Activated naive CD4-positive, alpha-beta T cell treated with anti-CD3 and anti-CD28 coated beads, Interleukin-2, amount 50 U/mL, for 72 hours (primary cell): ENCODE data around the gene ZKSCAN4. TPM values are rescaled to one million over a fixed set of nuclear protein-coding genes. Genes with fewer than 3 reads are reported as not detected.

Experiments
- ATAC-seq, 2 donors: fragments of 150-1000 bp; cut with Tn5 transposase; 2 replicates each; pipeline ENCODE4 v1.10.0; 2021; ENCODE audit warnings: mild to moderate bottlenecking in 2 of 2, moderate library complexity in 2 of 2
- DNase-seq, 2 donors: peaks; one replicate each; pipeline ENCODE4 v3.0.0; 2021 to 2022; ENCODE audit warnings: low spot score in 2 of 2
- H3K27ac Mint-ChIP-seq, 2 donors: one replicate each; pipeline ENCODE4 v1.8.0; 2022; ENCODE audit warnings: mild to moderate bottlenecking in 2 of 2, mixed read lengths in 2 of 2
- H3K36me3 Mint-ChIP-seq, 2 donors: one replicate each; pipeline ENCODE4 v1.8.0; 2022; ENCODE audit warnings: mixed read lengths in 2 of 2
- H3K9me3 Mint-ChIP-seq, 2 donors: one replicate each; pipeline ENCODE4 v1.8.0; 2022; ENCODE audit warnings: mixed read lengths in 2 of 2
- total RNA-seq, 2 donors: library from RNA; stranded (reverse); gene quantifications; one replicate each; pipeline ENCODE4 v1.2.3, GENCODE V29; 2022

The ZKSCAN4 gene
- total RNA-seq, 2 donors from 2014 or later, result 2.4 to 5.1 TPM

DNA sequence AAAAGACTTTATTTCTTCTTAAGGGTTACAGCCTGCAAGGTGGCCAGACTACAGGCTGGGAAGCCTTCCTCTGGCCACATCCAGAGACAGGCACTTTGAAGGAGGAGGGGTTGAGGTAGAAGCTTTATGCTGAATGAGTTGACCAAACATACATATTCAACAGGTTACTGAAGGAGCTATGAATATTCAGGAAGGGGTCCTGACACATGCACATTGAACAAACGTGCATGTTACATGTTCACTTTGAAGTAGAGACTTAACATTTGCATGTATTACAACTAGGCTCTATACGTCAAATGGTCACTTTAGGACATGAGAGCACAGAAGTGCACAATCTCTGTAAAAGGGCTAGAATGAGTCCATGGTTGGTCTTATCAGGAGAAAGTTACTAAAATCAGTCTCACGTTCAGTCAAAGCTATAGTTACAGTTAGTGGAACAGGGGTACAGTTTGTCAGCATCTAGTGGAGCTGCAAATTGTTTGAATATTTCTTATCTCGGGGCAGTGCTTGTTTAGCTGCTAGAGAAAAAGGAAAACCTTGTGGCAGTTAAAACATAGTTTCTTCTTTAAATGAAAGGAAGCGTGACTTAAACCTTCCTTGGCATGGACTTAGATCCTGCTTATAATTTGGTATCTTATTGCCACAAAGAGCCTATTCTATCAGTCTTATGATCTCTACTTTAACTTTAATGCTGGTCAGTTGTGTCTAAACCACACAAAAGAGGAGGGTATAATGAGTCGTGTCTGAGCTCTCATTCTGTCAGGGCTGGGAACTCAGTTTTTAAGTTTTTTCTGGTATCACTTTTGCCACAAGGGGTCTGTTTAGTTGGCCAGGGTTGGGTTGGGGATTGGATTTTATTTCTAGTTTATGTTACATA lies 31.6 kb downstream of the ZKSCAN4 start:
- ATAC-seq, result no peak
- Mint-ChIP-seq H3K36me3 (peaks cover 8 to 13% of the 10 kb centered on the region in 2 donors), H3K27ac (no peak overlapping the region), H3K9me3 (peaks cover 0 to 6% of the 10 kb centered on the region in 2 donors)
- DNase-seq, result no peak

- peaks cover 0 to 6% of the 10 kb centered on the region in 2 donors for H3K9me3 Mint-ChIP-seq
Measured at GRCh38 chr6:28218312-28219248, 33.5 kb downstream of the ZKSCAN4 start.

DNA sequence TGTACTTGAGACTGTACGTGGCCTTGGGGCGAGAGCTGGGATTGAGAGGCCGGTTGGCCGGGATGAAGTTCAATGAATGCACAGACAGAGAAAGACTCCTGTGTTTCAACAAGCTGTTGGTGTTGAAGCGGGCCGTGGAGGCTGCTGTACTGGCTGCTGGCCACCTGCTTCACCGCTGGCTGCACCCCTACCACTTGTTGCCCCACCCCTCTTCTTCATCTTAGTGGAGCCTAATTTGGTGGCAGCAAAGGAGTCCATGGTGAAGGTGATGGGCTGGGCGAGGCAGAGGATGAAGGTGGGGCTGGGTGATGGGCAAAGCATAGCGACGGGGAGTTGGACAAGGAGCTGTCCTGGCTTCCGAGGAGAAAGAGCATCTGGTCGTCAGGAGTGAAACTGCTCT lies 34.2 kb downstream of the ZKSCAN4 start:
- Mint-ChIP-seq H3K9me3 (peaks cover 0 to 2% of the 10 kb centered on the region in 2 donors), H3K27ac (no peak overlapping the region), H3K36me3 (peaks cover 3 to 6% of the 10 kb centered on the region in 2 donors)
- ATAC-seq (no peak), DNase-seq (no peak)

More at GRCh38 chr6:28218312-28219248, 33.5 kb downstream of the ZKSCAN4 start:
- DNase-seq (no peak), ATAC-seq (peak; percentile 62 to 93)
- peaks cover 8 to 11% of the 10 kb centered on the region in 2 donors for H3K36me3 Mint-ChIP-seq
- H3K27ac Mint-ChIP-seq, result no peak overlapping the region

GRCh38 chr6:28215425-28215824 lies 36.6 kb downstream of the ZKSCAN4 start:
- ATAC-seq (no peak), DNase-seq (no peak)
- Mint-ChIP-seq H3K9me3 (no peaks in the 10 kb centered on the region), H3K27ac (no peak overlapping the region), H3K36me3 (peaks cover 0 to 15% of the 10 kb centered on the region in 2 donors)

GRCh38 chr6:28213213-28213523 lies 38.9 kb downstream of the ZKSCAN4 start:
- H3K27ac Mint-ChIP-seq, result peak overlapping the region; percentile 59 to 85
- H3K9me3 Mint-ChIP-seq, result peaks cover 0 to 6% of the 10 kb centered on the region in 2 donors
- ATAC-seq, result no peak
- H3K36me3 Mint-ChIP-seq, result peaks cover 0 to 23% of the 10 kb centered on the region in 2 donors
- no peak for DNase-seq

DNA sequence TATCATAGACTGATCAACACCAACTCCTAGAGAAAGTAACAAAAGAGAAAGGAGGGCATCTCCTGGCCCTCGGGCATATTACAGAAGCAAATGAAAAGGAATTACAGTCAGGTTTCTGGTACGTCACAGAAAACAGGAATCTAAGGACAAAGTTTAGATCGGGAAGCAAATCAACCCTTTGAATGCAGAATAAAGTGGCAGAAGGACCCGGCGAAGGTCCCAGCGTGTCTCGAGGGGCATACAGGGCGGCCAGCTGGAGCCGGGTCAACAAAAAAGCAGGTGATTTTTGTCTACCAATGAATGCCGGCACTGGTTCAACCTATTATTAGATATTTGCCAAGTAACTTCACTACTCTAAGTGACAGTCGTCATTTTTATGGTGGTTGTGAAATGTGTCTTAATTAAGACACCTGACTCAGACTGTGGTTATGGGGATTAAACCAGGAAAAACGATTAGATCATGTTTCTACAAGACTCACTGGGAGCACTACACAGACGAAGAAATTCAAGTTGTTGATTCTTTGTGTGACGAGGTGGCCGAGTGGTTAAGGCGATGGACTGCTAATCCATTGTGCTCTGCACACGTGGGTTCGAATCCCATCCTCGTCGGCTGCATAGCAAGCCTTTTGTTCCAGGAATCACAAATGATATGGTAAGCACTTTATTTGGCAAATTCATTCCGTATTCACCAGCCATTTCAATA lies 39.4 kb downstream of the ZKSCAN4 start:
- ATAC-seq (peak; percentile 80 to 82), DNase-seq (peak; percentile 61 to 63)
- Mint-ChIP-seq H3K27ac (peak overlapping the region; percentile 59 to 63), H3K9me3 (peaks cover 0 to 6% of the 10 kb centered on the region in 2 donors), H3K36me3 (peaks cover 0 to 27% of the 10 kb centered on the region in 2 donors)

DNA sequence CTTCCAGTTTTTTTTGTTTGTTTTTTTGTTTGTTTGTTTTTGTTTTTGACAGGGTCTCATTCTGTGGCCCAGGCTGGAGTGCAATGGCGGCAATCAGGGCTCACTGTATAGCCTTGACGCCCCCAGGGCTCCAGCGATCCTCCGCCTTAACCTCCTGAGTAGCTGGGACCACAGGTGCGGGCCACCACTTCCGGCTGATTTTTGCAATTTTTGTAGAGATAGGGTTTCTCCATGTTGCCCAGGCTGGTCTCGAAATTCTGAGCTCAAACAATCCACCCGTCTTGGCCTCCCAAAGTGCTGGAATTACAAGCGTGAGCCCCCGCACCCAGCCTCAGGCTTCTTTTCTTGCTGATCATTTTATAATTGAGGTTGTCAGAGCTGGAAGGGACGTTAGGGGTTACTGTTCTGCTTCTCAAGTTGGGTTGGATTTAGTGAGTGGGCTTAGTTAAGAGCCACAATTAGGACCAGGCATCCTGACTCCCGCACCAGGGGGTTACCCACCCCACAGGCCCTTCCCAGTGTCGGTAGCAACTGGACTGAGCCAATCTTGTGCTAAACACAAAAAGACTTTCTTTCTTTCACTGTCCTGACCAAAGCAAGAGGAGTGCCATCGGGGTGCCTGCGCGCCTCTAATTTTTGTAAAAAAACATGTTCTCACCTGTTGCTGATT lies 40.1 kb downstream of the ZKSCAN4 start:
- ATAC-seq, result peak; percentile 23 to 27
- Mint-ChIP-seq H3K27ac (peak overlapping the region in 1 of 2 donors; percentile 59), H3K36me3 (peaks cover 7 to 32% of the 10 kb centered on the region in 2 donors), H3K9me3 (peaks cover 0 to 6% of the 10 kb centered on the region in 2 donors)
- DNase-seq, result no peak

DNA sequence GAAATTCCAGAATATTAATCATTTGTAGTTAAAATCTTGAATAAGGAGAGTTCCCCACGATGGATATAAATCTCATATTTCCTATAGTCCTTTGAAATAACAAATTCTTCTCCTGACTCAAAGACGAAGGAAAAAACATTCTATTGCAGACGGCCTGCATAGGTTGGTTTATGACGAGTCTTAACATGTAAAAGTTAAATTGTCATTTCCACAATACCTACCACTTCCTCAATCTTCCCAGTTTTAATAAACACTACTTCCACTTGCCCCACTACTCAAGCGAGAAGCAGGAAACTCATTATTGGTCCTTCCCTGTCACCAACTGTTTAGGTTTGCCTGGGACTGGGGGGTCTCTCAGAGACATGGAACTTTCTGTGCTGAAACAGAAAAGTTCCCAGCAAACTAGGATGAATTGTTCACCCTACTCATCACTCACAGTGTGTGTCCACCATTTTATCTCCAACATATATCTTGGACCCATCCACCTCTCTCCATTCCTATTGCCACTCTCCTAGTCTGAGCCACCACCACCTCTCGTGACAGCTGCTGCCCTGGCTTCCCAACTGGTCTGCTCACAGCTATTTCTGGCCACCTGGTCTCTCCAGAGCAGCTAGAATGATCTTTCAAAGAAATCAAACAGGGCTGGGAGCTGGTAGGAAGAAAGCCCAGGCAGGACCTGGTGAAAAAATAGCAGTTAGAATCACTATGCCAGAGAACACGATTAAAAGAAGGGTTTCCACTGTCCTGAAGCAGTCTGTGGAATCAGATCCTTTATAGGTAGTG lies 42.1 kb downstream of the ZKSCAN4 start:
- Mint-ChIP-seq H3K9me3 (peaks cover 6 to 7% of the 10 kb centered on the region in 2 donors), H3K36me3 (peaks cover 7 to 35% of the 10 kb centered on the region in 2 donors), H3K27ac (no peak overlapping the region)
- DNase-seq (no peak), ATAC-seq (no peak)

- ATAC-seq (peak in 1 of 2 donors; percentile 2), DNase-seq (no peak)
- Mint-ChIP-seq H3K27ac (no peak overlapping the region), H3K36me3 (peaks cover 7 to 38% of the 10 kb centered on the region in 2 donors), H3K9me3 (peaks cover 6 to 9% of the 10 kb centered on the region in 2 donors)
Measured at GRCh38 chr6:28208111-28208659, 43.9 kb downstream of the ZKSCAN4 start.

- Mint-ChIP-seq H3K27ac (no peak overlapping the region), H3K9me3 (peaks cover 6 to 9% of the 10 kb centered on the region in 2 donors), H3K36me3 (peaks cover 7 to 38% of the 10 kb centered on the region in 2 donors)
- DNase-seq (peak in 1 of 2 donors; percentile 42), ATAC-seq (peak; percentile 75 to 77)
Measured at GRCh38 chr6:28207510-28208110, 44.5 kb downstream of the ZKSCAN4 start.

GRCh38 chr6:28206928-28207509 lies 45.0 kb downstream of the ZKSCAN4 start:
- no peak for DNase-seq

DNA sequence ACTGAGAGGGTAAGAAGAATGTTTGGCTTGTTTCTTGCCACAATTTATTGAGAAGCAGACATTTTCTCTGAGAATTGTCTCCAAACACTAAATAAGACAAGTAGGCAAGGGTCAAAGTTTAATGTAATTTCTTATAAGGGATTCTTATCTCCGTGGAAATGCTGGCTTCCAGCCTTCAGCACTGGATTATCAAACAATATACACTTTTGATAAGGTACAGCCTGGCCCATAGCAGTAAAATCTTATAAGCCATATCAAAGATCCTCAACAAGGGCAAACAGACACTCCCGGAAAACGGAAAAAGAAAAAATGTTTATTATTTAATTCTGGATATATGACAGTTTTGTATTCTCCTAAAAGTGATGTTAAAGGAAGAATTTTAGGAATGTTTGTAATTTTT lies 45.5 kb downstream of the ZKSCAN4 start:
- no peak for ATAC-seq
- DNase-seq, result no peak
- Mint-ChIP-seq H3K36me3 (peaks cover 7 to 28% of the 10 kb centered on the region in 2 donors), H3K27ac (no peak overlapping the region), H3K9me3 (peaks cover 6 to 9% of the 10 kb centered on the region in 2 donors)

More at GRCh38 chr6:28206928-28207509, 45.0 kb downstream of the ZKSCAN4 start:
- no peak for ATAC-seq
- no peak overlapping the region for H3K27ac Mint-ChIP-seq
- H3K36me3 Mint-ChIP-seq, result peaks cover 7 to 33% of the 10 kb centered on the region in 2 donors
- H3K9me3 Mint-ChIP-seq, result peaks cover 6 to 9% of the 10 kb centered on the region in 2 donors

GRCh38 chr6:28205879-28206278 lies 46.2 kb downstream of the ZKSCAN4 start:
- peaks cover 6 to 9% of the 10 kb centered on the region in 2 donors for H3K9me3 Mint-ChIP-seq
- H3K36me3 Mint-ChIP-seq, result peaks cover 7 to 28% of the 10 kb centered on the region in 2 donors
- H3K27ac Mint-ChIP-seq, result no peak overlapping the region
- no peak for DNase-seq
- no peak for ATAC-seq

- no peak for DNase-seq
- Mint-ChIP-seq H3K36me3 (peaks cover 15 to 29% of the 10 kb centered on the region in 2 donors), H3K27ac (no peak overlapping the region), H3K9me3 (peaks cover 9 to 16% of the 10 kb centered on the region in 2 donors)
- no peak for ATAC-seq
Measured at GRCh38 chr6:28203201-28203600, 48.9 kb downstream of the ZKSCAN4 start.
